Hepatocyte (in vitro differentiated cells): ENCODE measurements around the gene MAS1L. TPM values are rescaled to one million over a fixed set of nuclear protein-coding genes. Genes with fewer than 3 reads are reported as not detected.

ENCODE experiments used
- DNase-seq: peaks from one replicate; pipeline ENCODE4 v3.0.0-alpha.2; 2016; ENCODE audit warnings: low spot score
- H2AFZ ChIP-seq: fragments of 200-600 bp; sonication (generic); 2 replicates; pipeline ENCODE4 v1.6.0; 2016; ENCODE audit warnings: antibody characterized with exemption, mild to moderate bottlenecking
- H3K27ac ChIP-seq: fragments of 200-600 bp; sonication (generic); 2 replicates; pipeline ENCODE4 v1.5.1; 2016; ENCODE audit warnings: mild to moderate bottlenecking
- H3K27me3 ChIP-seq: fragments of 200-600 bp; sonication (generic); 2 replicates; pipeline ENCODE4 v1.6.1; 2016
- H3K36me3 ChIP-seq: fragments of 200-600 bp; sonication (generic); replicated peaks from 2 replicates; pipeline ENCODE4 v1.5.1; 2016; ENCODE audit warnings: low read depth; ENCODE audit not compliant: insufficient read depth
- H3K4me1 ChIP-seq: fragments of 200-600 bp; sonication (generic); 2 replicates; pipeline ENCODE4 v1.5.1; 2016; ENCODE audit warnings: mild to moderate bottlenecking, moderate library complexity; ENCODE audit not compliant: insufficient read depth
- H3K4me2 ChIP-seq: fragments of 200-600 bp; sonication (generic); 2 replicates; pipeline ENCODE4 v1.6.0; 2016
- H3K4me3 ChIP-seq: fragments of 200-600 bp; sonication (generic); 2 replicates; pipeline ENCODE4 v1.5.1; 2016; ENCODE audit warnings: mild to moderate bottlenecking
- H3K79me2 ChIP-seq: fragments of 200-600 bp; sonication (generic); 2 replicates; pipeline ENCODE4 v1.6.0; 2017; ENCODE audit warnings: mild to moderate bottlenecking
- H3K9me2 ChIP-seq: fragments of 200-600 bp; sonication (generic); replicated peaks from 2 replicates; pipeline ENCODE4 v1.6.0; 2017; ENCODE audit warnings: mild to moderate bottlenecking; ENCODE audit not compliant: insufficient read depth
- H3K9me3 ChIP-seq: fragments of 200-600 bp; sonication (generic); 2 replicates; pipeline ENCODE4 v1.5.1; 2016; ENCODE audit warnings: low read depth, mild to moderate bottlenecking
- H4K20me1 ChIP-seq: fragments of 200-600 bp; sonication (generic); 2 replicates; pipeline ENCODE4 v1.6.0; 2016; ENCODE audit warnings: mild to moderate bottlenecking; ENCODE audit not compliant: insufficient read depth, poor library complexity, severe bottlenecking
- CTCF ChIP-seq: fragments of 200-600 bp; sonication (generic); IDR thresholded peaks from 2 replicates; pipeline ENCODE4 v1.5.1; 2016; ENCODE audit warnings: antibody characterized with exemption, mild to moderate bottlenecking; ENCODE audit not compliant: poor library complexity
- EZH2 ChIP-seq: fragments of 200-600 bp; sonication (generic); IDR thresholded peaks from 2 replicates; pipeline ENCODE4 v1.6.1; 2016; ENCODE audit warnings: antibody characterized with exemption, mild to moderate bottlenecking, borderline replicate concordance
- EZH2phosphoT487 ChIP-seq: fragments of 200-600 bp; sonication (generic); IDR thresholded peaks from one replicate; pipeline ENCODE4 v1.6.1; 2018; ENCODE audit warnings: antibody characterized with exemption, mild to moderate bottlenecking, low read depth, moderate library complexity; ENCODE audit not compliant: unreplicated experiment, severe bottlenecking
- WGBS: methylation state at CpG from one replicate; pipeline ENCODE4 v1.1.6; 2016; ENCODE audit warnings: low lambda C conversion rate; ENCODE audit errors: missing lambda C conversion rate; 5-methylcytosine and 5-hydroxymethylcytosine counted together
- polyA plus RNA-seq: library from polyadenylated mRNA; unstranded; fragments of >200 nt; fragmentation: Nextera tagmentation; extraction: Ambion mirVana; gene quantifications from 2 replicates; pipeline ENCODE4 v1.2.1, GENCODE V29; 2016
- total RNA-seq: library from RNA; depleted of rRNA; stranded (reverse); fragments of >200 nt; gene quantifications from 2 replicates; pipeline ENCODE4 v1.2.3, GENCODE V29; 2014

The MAS1L gene
- total and polyA plus RNA-seq, 2 experiments from 2014 or later = not detected

GRCh38 chr6:29530671-29531310 is 43.0 kb upstream of the MAS1L start:
- Histone ChIP-seq H3K27me3 (no peaks in the 10 kb centered on the region), H3K4me2 (no peak overlapping the region), H3K36me3 (no peaks in the 10 kb centered on the region), H3K4me3 (no peak overlapping the region), H4K20me1 (no peaks in the 10 kb centered on the region), H3K79me2 (no peaks in the 10 kb centered on the region), H3K27ac (no peak overlapping the region), H3K9me2 (no peaks in the 10 kb centered on the region), H2AFZ (no peak overlapping the region), H3K4me1 (no peaks in the 10 kb centered on the region), H3K9me3 (no peaks in the 10 kb centered on the region)
- no peak for DNase-seq
- 100% methylated on average over 2 of the region's 2 CpGs for WGBS
- no peak for TF ChIP-seq EZH2phosphoT487
- no peak for TF ChIP-seq CTCF
- no peak for TF ChIP-seq EZH2

- no peak overlapping the region for H3K4me3 ChIP-seq
- no peaks in the 10 kb centered on the region for H3K79me2 ChIP-seq
- H4K20me1 ChIP-seq = no peaks in the 10 kb centered on the region
- no peaks in the 10 kb centered on the region for H3K36me3 ChIP-seq
- TF ChIP-seq CTCF = no peak
- TF ChIP-seq EZH2 = no peak
- no peak for TF ChIP-seq EZH2phosphoT487
- no peak overlapping the region for H3K4me2 ChIP-seq
- no peak overlapping the region for H2AFZ ChIP-seq
- H3K9me3 ChIP-seq = no peaks in the 10 kb centered on the region
- 89% methylated on average over 3 of the region's 3 CpGs for WGBS
- H3K27ac ChIP-seq = no peak overlapping the region
- no peaks in the 10 kb centered on the region for H3K27me3 ChIP-seq
- no peaks in the 10 kb centered on the region for H3K4me1 ChIP-seq
- no peaks in the 10 kb centered on the region for H3K9me2 ChIP-seq
- DNase-seq = no peak
Measured at GRCh38 chr6:29529956-29530355, 42.2 kb upstream of the MAS1L start.

- no peak for DNase-seq
- Histone ChIP-seq H3K79me2 (no peaks in the 10 kb centered on the region), H3K4me3 (no peak overlapping the region), H3K4me2 (no peak overlapping the region), H3K27me3 (no peaks in the 10 kb centered on the region), H4K20me1 (no peaks in the 10 kb centered on the region), H3K36me3 (no peaks in the 10 kb centered on the region), H3K4me1 (no peaks in the 10 kb centered on the region), H3K27ac (no peak overlapping the region), H3K9me2 (no peaks in the 10 kb centered on the region), H3K9me3 (no peaks in the 10 kb centered on the region), H2AFZ (no peak overlapping the region)
- WGBS = 94% methylated on average over 2 of the region's 2 CpGs
- no peak for TF ChIP-seq CTCF
Measured at GRCh38 chr6:29528988-29529560, 41.3 kb upstream of the MAS1L start.
